Measurements from ENCODE around the gene KANK2.

DNA sequence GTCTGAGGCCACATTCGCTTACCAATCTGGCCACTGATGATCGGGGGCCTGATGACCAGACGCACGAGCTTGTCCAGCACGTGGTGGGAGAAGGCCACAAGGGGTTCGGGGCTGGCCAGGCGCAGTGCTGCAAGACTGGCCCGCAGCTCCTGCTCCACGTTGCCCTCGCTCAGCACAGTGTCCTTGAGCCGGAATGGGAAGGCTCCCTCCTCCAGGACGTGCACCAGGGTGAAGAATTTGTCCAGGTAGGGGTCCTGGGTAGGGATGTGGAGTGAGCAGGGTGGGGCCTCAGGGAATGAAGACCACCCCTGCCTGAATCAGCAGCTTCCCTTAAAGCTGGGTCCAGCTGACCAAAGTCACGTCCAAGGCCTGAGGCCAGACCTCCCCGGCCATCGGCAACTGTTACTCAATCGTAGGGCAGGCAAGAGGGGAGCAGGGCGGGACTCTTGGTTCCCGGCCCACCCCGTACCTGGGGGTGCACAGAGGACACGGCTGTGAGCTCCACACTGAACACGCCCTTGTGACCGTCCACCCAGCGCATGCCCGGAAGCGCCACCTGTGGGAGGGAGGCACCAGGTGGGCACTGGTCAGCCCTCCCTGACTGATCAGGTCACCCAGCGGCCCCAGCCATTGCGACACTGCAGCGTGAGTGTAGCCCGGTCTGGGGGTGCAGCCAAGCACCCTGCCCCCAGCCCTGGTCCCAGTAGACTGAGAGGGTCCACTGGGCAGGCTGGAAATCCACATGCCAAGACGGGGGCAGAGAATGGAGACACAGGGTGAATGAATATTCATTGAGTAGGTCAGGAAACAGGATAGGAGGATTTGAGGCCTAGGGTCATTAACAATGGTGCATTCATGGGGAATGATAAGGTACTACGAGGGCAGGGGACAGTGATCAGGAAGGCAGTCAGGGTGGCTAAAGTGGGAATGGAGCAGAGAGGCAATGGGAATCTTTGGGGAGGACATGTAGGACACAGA, 39.3 kb upstream of the KANK2 start:
- TF ChIP-seq, protein P1, sequence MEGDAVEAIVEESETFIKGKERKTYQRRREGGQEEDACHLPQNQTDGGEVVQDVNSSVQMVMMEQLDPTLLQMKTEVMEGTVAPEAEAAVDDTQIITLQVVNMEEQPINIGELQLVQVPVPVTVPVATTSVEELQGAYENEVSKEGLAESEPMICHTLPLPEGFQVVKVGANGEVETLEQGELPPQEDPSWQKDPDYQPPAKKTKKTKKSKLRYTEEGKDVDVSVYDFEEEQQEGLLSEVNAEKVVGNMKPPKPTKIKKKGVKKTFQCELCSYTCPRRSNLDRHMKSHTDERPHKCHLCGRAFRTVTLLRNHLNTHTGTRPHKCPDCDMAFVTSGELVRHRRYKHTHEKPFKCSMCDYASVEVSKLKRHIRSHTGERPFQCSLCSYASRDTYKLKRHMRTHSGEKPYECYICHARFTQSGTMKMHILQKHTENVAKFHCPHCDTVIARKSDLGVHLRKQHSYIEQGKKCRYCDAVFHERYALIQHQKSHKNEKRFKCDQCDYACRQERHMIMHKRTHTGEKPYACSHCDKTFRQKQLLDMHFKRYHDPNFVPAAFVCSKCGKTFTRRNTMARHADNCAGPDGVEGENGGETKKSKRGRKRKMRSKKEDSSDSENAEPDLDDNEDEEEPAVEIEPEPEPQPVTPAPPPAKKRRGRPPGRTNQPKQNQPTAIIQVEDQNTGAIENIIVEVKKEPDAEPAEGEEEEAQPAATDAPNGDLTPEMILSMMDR (IDR thresholded peaks at IDR 0.05): no peak
- TF ChIP-seq POLR2A (IDR thresholded peaks at IDR 0.05): no peak

Data from thyroid gland (tissue), 4 donors.